Measurements from ENCODE around the gene SLC35F3. TPM values are rescaled to one million over a fixed set of nuclear protein-coding genes. Genes with fewer than 3 reads are reported as not detected.

Gene SLC35F3
- total and polyA plus RNA-seq, 7 experiments from 2014 or later, result 0.11 to 15.2 (median 0.96) TPM; not detected in 2

DNA sequence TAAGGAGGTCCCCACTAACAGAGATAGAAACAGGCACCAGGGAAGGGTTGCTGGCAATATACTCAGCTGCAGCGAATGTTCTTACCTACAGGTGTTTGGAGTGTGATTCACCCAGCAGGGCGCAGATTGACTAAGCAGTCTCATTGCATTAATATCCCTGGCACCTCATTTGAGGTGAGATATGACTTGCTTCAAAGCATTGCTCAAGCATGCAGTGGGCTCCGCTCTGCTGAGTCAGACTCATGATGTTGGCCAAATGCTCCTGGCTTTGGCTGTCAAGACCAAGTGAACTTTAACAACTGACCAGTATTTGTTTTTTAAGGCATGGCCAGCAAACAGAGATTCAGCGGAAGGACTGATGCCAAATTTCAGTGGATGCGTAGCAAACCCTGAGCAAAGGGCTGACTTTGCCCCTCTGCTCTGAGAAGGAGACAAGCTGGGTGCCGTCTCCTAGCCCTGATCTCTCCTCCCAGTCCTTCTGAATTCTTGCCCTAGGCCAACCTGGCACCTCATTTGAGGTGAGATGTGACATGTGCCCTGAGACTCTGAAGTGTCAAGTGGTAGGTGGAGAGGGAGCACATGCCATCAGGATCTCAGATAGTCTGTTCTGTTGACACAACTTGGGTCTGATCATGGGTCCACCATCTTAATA is 281.7 kb downstream of the SLC35F3 start:
- no peak for DNase-seq
- ChIA-PET POLR2A (no interaction called here), CTCF (no interaction called here)
- intact Hi-C loops (cut with micrococcal nuclease), result no loop called here
- Histone ChIP-seq H3K27me3 (ENCODE audit: control insufficient read depth in 2 of 2, insufficient read depth in 2 of 2, low read length in 2 of 2) (no peaks in the 10 kb centered on the region), H3K4me3 (ENCODE audit: low read length) (no peak overlapping the region), H3K9me3 (ENCODE audit: control insufficient read depth in 2 of 3, low read length in 3 of 3) (no peaks in the 10 kb centered on the region), H3K27ac (ENCODE audit: low read depth, low read length) (no peak overlapping the region), H3K4me1 (ENCODE audit: control insufficient read depth in 2 of 2, insufficient read depth in 2 of 2, low read length in 2 of 2) (no peaks in the 10 kb centered on the region), H3K36me3 (ENCODE audit: control insufficient read depth in 2 of 3, insufficient read depth in 3 of 3, low read length in 3 of 3) (no peaks in the 10 kb centered on the region)
- Mint-ChIP-seq H3K27me3 (peaks cover 27 to 58% (median 53%) of the 10 kb centered on the region in 5 donors), H3K36me3 (peaks cover 0 to 13% (median 0%) of the 10 kb centered on the region in 5 donors), H3K27ac (no peak overlapping the region), H3K4me1 (peaks cover 0 to 9% (median 0%) of the 10 kb centered on the region in 7 donors), H3K4me3 (no peak overlapping the region), H3K9me3 (peaks cover 3 to 26% (median 10%) of the 10 kb centered on the region in 11 donors)
- ATAC-seq, result no peak

DNA sequence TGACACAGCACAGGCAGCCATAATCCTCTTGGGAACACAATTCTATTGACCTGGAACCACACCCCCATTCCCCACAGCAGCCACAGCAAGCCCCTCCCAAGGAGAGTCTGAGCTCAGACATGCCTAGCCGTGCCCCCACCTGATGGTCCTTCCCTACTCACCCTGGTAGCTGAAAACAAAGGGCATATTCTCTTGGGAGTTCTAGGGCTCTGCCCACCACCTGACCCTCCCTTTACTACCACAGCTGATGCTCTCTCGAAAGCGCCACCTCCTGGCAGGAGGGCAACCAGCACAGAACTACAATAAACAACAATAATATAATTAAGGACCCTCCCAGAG is 283.9 kb downstream of the SLC35F3 start:
- DNase-seq (no peak), ATAC-seq (no peak)
- intact Hi-C loops (cut with micrococcal nuclease), result loop anchor here in 1 of 2 donors (1.0 kb wide), 1 partner anchor 34 kb away; no protein-coding TSS in a partner anchor
- H3K4me1 ChIP-seq (ENCODE audit: control insufficient read depth in 2 of 2, insufficient read depth in 2 of 2, low read length in 2 of 2), result no peaks in the 10 kb centered on the region
- Mint-ChIP-seq H3K27ac (no peak overlapping the region), H3K9me3 (peaks cover 8 to 41% (median 16%) of the 10 kb centered on the region in 11 donors), H3K4me1 (peaks cover 0 to 9% (median 0%) of the 10 kb centered on the region in 7 donors), H3K4me3 (no peak overlapping the region), H3K27me3 (peaks cover 39 to 65% (median 58%) of the 10 kb centered on the region in 5 donors), H3K36me3 (peaks cover 0 to 13% (median 0%) of the 10 kb centered on the region in 5 donors)
- no peak overlapping the region for H3K4me3 ChIP-seq (ENCODE audit: low read length)
- ChIA-PET POLR2A (no interaction called here), CTCF (no interaction called here)
- no peak overlapping the region for H3K27ac ChIP-seq (ENCODE audit: low read depth, low read length)
- H3K27me3 ChIP-seq (ENCODE audit: control insufficient read depth in 2 of 2, insufficient read depth in 2 of 2, low read length in 2 of 2), result no peaks in the 10 kb centered on the region
- H3K36me3 ChIP-seq (ENCODE audit: control insufficient read depth in 2 of 3, insufficient read depth in 3 of 3, low read length in 3 of 3), result no peaks in the 10 kb centered on the region
- H3K9me3 ChIP-seq (ENCODE audit: control insufficient read depth in 2 of 3, low read length in 3 of 3), result no peaks in the 10 kb centered on the region

DNA sequence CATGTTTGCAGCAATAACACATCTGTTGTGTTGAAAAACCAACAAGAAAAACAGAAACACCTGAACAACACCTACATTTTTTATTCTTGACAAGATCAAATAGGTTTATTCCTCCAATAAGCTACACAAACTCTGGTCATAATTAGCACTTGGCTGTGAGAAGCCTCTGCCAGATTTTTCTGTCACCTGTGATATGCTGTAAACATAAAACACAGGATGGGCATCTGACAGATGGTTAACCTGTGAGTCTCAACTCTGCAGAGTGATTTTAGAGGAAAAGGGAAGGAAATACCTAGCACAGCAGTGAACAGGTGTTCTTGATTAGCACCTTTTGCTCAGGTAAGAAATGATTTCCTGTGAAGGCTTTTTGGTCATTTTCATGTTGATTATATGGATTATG is 293.4 kb downstream of the SLC35F3 start:
- Histone ChIP-seq H3K27ac (ENCODE audit: low read depth, low read length) (no peak overlapping the region), H3K27me3 (ENCODE audit: control insufficient read depth in 2 of 2, insufficient read depth in 2 of 2, low read length in 2 of 2) (no peaks in the 10 kb centered on the region), H3K9me3 (ENCODE audit: control insufficient read depth in 2 of 3, low read length in 3 of 3) (no peaks in the 10 kb centered on the region), H3K4me3 (ENCODE audit: low read length) (no peak overlapping the region), H3K4me1 (ENCODE audit: control insufficient read depth in 2 of 2, insufficient read depth in 2 of 2, low read length in 2 of 2) (no peaks in the 10 kb centered on the region), H3K36me3 (ENCODE audit: control insufficient read depth in 2 of 3, insufficient read depth in 3 of 3, low read length in 3 of 3) (no peaks in the 10 kb centered on the region)
- ATAC-seq, result no peak
- peaks cover 23 to 54% (median 45%) of the 10 kb centered on the region in 5 donors for H3K27me3 Mint-ChIP-seq
- peaks cover 0 to 15% (median 7%) of the 10 kb centered on the region in 11 donors for H3K9me3 Mint-ChIP-seq
- H3K4me3 Mint-ChIP-seq, result no peak overlapping the region
- H3K36me3 Mint-ChIP-seq, result peaks cover 0 to 4% (median 0%) of the 10 kb centered on the region in 5 donors
- H3K4me1 Mint-ChIP-seq, result peaks cover 0 to 11% (median 0%) of the 10 kb centered on the region in 7 donors
- POLR2A ChIA-PET, result interaction anchor here (0.7 kb wide), 1 partner anchor 65 kb away, joined by 3 read pairs; no protein-coding TSS in a partner anchor
- CTCF ChIA-PET, result no interaction called here
- no peak for DNase-seq
- H3K27ac Mint-ChIP-seq, result no peak overlapping the region
- intact Hi-C loops (cut with micrococcal nuclease), result no loop called here

GRCh38 chr1:234199476-234200127 is 295.1 kb downstream of the SLC35F3 start:
- Histone ChIP-seq H3K9me3 (ENCODE audit: control insufficient read depth in 2 of 3, low read length in 3 of 3) (no peaks in the 10 kb centered on the region), H3K4me3 (ENCODE audit: low read length) (no peak overlapping the region), H3K27ac (ENCODE audit: low read depth, low read length) (no peak overlapping the region), H3K36me3 (ENCODE audit: control insufficient read depth in 2 of 3, insufficient read depth in 3 of 3, low read length in 3 of 3) (no peaks in the 10 kb centered on the region), H3K4me1 (ENCODE audit: control insufficient read depth in 2 of 2, insufficient read depth in 2 of 2, low read length in 2 of 2) (no peaks in the 10 kb centered on the region), H3K27me3 (ENCODE audit: control insufficient read depth in 2 of 2, insufficient read depth in 2 of 2, low read length in 2 of 2) (no peaks in the 10 kb centered on the region)
- intact Hi-C loops (cut with micrococcal nuclease), result no loop called here
- ChIA-PET POLR2A (no interaction called here), CTCF (no interaction called here)
- H3K4me1 Mint-ChIP-seq, result peaks cover 0 to 11% (median 0%) of the 10 kb centered on the region in 7 donors
- H3K36me3 Mint-ChIP-seq, result peaks cover 0 to 4% (median 0%) of the 10 kb centered on the region in 5 donors
- no peak for ATAC-seq
- peaks cover 11 to 45% (median 40%) of the 10 kb centered on the region in 5 donors for H3K27me3 Mint-ChIP-seq
- no peak overlapping the region for H3K4me3 Mint-ChIP-seq
- no peak for DNase-seq
- H3K9me3 Mint-ChIP-seq, result peaks cover 0 to 9% (median 0%) of the 10 kb centered on the region in 11 donors
- no peak overlapping the region for H3K27ac Mint-ChIP-seq

DNA sequence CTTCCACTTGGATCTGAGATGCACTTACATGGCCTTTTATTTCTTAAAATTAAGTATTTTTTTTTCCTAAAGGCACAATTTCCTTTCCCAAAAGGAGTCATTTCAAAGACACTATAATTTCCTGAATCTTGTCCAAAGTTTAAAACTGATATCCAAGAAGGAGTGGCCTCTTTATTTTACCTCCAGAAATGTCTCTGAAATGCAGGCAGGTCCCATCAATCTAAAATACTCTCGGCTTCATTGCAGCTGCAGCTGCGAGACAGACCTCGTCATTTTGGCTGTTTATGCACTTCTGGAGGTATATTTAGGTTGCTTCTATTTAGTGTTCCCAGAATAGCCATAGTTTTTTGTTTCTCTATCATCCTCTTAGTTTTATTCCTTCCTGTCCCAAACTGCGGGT is 296.1 kb downstream of the SLC35F3 start:
- Mint-ChIP-seq H3K27me3 (peaks cover 6 to 46% (median 36%) of the 10 kb centered on the region in 5 donors), H3K4me1 (peaks cover 0 to 11% (median 0%) of the 10 kb centered on the region in 7 donors), H3K4me3 (no peak overlapping the region), H3K27ac (no peak overlapping the region), H3K9me3 (peaks cover 0 to 5% (median 0%) of the 10 kb centered on the region in 11 donors), H3K36me3 (peaks cover 0 to 4% (median 0%) of the 10 kb centered on the region in 5 donors)
- Histone ChIP-seq H3K27me3 (ENCODE audit: control insufficient read depth in 2 of 2, insufficient read depth in 2 of 2, low read length in 2 of 2) (no peaks in the 10 kb centered on the region), H3K27ac (ENCODE audit: low read depth, low read length) (no peak overlapping the region), H3K4me1 (ENCODE audit: control insufficient read depth in 2 of 2, insufficient read depth in 2 of 2, low read length in 2 of 2) (no peaks in the 10 kb centered on the region), H3K36me3 (ENCODE audit: control insufficient read depth in 2 of 3, insufficient read depth in 3 of 3, low read length in 3 of 3) (no peaks in the 10 kb centered on the region), H3K4me3 (ENCODE audit: low read length) (no peak overlapping the region), H3K9me3 (ENCODE audit: control insufficient read depth in 2 of 3, low read length in 3 of 3) (no peaks in the 10 kb centered on the region)
- ChIA-PET POLR2A (no interaction called here), CTCF (no interaction called here)
- ATAC-seq (no peak), DNase-seq (no peak)
- intact Hi-C loops (cut with micrococcal nuclease), result no loop called here

- intact Hi-C loops (cut with micrococcal nuclease), result no loop called here
- no peak overlapping the region for H3K27ac ChIP-seq (ENCODE audit: low read depth, low read length)
- Mint-ChIP-seq H3K27me3 (peaks cover 6 to 50% (median 25%) of the 10 kb centered on the region in 5 donors), H3K9me3 (peaks cover 0 to 5% (median 0%) of the 10 kb centered on the region in 11 donors), H3K36me3 (no peaks in the 10 kb centered on the region), H3K27ac (no peak overlapping the region), H3K4me1 (peaks cover 0 to 11% (median 0%) of the 10 kb centered on the region in 7 donors), H3K4me3 (peak overlapping the region in 1 of 10 donors; percentile 8)
- H3K27me3 ChIP-seq (ENCODE audit: control insufficient read depth in 2 of 2, insufficient read depth in 2 of 2, low read length in 2 of 2), result no peaks in the 10 kb centered on the region
- H3K4me1 ChIP-seq (ENCODE audit: control insufficient read depth in 2 of 2, insufficient read depth in 2 of 2, low read length in 2 of 2), result no peaks in the 10 kb centered on the region
- ChIA-PET CTCF (no interaction called here), POLR2A (no interaction called here)
- no peak overlapping the region for H3K4me3 ChIP-seq (ENCODE audit: low read length)
- no peaks in the 10 kb centered on the region for H3K9me3 ChIP-seq (ENCODE audit: control insufficient read depth in 2 of 3, low read length in 3 of 3)
- ATAC-seq, result no peak
- DNase-seq, result no peak
- H3K36me3 ChIP-seq (ENCODE audit: control insufficient read depth in 2 of 3, insufficient read depth in 3 of 3, low read length in 3 of 3), result no peaks in the 10 kb centered on the region
Measured at GRCh38 chr1:234201600-234201999, 297.1 kb downstream of the SLC35F3 start.
